LHCN-M2 (cell line): ENCODE measurements around the gene MLLT6. TPM values are rescaled to one million over a fixed set of nuclear protein-coding genes. Genes with fewer than 3 reads are reported as not detected.

ENCODE experiments used
- DNase-seq: peaks from one replicate; pipeline ENCODE4 v3.0.0-alpha.2; 2012; ENCODE audit warnings: low read depth
- polyA plus RNA-seq: library from polyadenylated mRNA; unstranded; fragments of >200 nt; gene quantifications from one replicate; pipeline ENCODE4 v1.2.1, GENCODE V29; 2012; ENCODE audit warnings: missing spikeins
- total RNA-seq: library from RNA; depleted of rRNA; stranded (reverse); fragments of >200 nt; gene quantifications from 2 replicates; pipeline ENCODE4 v1.2.3, GENCODE V29; 2014; rRNA removed

Gene MLLT6
- 21.4 and 26.8 TPM in 2 replicates for total RNA-seq
- polyA plus RNA-seq = 19.6 TPM

GRCh38 chr17:38704606-38705522, at the start of gene MLLT6:
MLLT6 (plus strand) TSS chr17:38705273; CDS start chr17:38705633, 360 bp downstream.
- peak; percentile 68 for DNase-seq

- DNase-seq = no peak
Measured at GRCh38 chr17:38656959-38657823, 47.9 kb upstream of the MLLT6 start.

GRCh38 chr17:38657824-38658740, 47.0 kb upstream of the MLLT6 start:
- DNase-seq = no peak

DNA sequence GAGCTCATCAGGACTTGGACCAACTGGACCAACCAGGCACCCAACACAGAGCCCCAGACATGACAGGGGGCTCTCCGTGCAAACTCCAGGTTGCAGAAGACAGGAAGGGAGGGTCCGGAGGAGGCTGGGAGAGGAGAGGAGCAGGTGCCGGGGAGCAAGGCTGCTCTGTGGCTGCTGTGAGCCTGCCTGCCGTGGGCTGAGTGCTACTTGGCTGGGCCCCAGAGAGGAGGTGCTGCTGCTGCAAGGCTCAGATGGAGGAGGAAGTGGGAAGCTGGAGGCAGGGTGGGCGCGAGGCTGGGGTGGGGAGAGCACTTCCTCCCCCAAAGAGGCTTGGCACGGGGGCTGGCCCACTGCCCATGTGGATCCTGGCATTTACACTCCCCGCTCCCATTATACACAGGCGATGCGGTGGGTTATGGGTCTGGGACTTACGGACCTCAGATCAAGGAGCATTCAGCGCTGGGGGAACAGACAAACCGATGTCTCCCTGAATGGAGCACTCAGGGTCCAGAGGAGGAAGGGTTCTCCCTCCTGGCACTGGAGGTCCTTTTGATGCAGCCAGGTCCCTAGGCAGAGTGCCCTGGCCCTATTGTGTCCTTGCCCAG, 46.2 kb upstream of the MLLT6 start:
- no peak for DNase-seq

DNA sequence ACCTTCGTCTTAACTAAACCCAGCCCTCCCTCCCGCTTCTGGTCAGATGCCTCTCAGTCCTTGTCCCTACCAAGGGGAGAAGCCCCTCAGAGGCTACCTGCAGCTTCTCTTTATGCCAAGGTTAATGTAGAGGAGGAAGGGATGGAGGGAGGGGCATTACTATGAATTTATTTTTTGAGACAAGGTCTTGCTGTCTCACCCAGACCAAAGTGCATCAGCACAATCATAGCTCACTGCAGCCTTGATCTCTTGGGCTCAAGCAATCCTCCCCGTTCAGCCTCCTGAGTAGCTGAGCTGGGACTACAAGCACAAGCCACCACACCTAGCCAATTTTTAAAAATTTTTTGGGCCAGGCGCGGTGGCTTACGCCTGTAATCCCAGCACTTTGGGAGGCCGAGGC, 45.7 kb upstream of the MLLT6 start:
- DNase-seq = no peak

GRCh38 chr17:38660097-38661025, 44.7 kb upstream of the MLLT6 start:
- no peak for DNase-seq

- peak; percentile 40 for DNase-seq
Measured at GRCh38 chr17:38663125-38663751, 41.8 kb upstream of the MLLT6 start.

DNA sequence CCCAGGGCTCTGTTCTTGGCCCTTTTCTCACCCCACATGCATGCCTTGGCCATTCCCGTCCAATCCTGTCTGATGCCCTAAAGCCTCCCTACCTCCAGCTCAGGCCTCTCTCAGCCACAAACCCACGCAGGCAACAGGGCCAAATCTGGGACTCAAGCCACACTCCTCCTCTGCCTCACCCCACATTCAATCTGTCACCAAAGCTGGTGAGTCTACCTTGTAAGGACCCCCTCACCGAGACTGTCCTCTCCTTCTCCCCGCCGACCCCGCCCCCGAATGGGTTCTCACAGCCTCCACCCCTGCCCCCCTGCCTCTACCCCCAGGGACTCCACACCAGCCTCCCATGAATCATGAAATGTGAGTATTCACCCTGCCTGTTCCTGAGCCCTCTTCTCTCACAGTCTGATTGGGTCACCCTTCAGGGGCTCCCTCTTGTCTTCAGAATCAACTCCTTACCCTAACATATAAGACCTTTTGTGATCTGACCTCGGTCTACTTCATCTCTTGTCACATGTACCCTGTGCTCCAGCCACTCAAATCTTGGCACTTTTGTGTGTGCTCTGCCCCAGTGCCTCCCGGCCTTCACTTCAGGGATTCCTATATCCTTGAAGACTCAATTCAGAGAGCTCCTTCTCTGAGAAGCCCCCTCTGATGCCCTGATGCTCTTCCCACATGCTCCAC, 41.0 kb upstream of the MLLT6 start:
- no peak for DNase-seq

DNA sequence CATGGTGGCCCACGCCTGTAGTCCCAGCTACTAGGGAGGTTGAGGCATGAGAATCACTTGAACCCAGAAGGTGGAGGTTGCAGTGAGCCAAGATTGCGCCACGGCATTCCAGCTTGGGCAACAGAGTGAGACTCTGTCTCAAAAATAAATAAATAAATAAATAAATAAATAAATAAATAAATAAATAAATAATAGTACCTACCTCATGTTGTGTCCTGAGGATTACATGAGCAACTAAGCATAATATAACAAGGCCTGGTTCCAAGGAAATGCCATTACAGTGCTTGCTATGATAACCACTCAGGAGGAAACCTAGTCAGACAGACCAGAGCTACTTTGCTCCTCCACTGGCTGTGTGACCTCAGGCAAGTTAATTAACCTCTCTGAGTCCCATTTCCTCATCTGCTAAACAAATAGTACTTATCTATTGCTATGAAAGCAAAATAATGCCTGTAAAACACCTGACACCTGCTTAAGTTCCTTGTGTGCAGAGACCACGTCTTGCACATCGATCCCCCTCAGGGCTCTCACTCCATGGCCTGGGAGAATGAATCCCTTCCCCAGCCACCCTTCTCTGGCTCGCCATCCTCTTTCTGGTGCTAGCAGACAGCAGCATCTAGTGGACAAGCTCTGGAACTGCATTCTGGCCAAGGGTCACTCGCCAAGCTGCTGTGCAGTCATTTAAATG, 37.8 kb upstream of the MLLT6 start:
- peak; percentile 57 for DNase-seq

DNA sequence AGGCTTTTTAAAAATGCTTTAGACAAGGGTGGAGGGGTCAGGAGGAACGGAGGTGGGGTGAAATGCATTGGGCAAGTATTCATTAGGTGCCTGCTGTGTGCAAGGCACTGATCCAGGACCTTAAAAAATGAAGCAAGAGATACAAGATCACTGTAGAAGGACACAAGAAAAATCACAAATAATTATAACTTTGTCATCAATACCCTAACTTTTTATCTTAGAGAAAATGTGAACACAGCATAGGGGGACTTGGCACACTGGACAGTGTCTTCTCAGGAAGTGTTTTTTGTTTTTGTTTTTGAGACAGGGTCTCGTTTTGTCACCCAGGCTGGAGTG, 37.3 kb upstream of the MLLT6 start:
- no peak for DNase-seq

- DNase-seq = no peak
Measured at GRCh38 chr17:38669520-38669919, 35.6 kb upstream of the MLLT6 start.

- no peak for DNase-seq
Measured at GRCh38 chr17:38671939-38672720, 32.9 kb upstream of the MLLT6 start.

DNA sequence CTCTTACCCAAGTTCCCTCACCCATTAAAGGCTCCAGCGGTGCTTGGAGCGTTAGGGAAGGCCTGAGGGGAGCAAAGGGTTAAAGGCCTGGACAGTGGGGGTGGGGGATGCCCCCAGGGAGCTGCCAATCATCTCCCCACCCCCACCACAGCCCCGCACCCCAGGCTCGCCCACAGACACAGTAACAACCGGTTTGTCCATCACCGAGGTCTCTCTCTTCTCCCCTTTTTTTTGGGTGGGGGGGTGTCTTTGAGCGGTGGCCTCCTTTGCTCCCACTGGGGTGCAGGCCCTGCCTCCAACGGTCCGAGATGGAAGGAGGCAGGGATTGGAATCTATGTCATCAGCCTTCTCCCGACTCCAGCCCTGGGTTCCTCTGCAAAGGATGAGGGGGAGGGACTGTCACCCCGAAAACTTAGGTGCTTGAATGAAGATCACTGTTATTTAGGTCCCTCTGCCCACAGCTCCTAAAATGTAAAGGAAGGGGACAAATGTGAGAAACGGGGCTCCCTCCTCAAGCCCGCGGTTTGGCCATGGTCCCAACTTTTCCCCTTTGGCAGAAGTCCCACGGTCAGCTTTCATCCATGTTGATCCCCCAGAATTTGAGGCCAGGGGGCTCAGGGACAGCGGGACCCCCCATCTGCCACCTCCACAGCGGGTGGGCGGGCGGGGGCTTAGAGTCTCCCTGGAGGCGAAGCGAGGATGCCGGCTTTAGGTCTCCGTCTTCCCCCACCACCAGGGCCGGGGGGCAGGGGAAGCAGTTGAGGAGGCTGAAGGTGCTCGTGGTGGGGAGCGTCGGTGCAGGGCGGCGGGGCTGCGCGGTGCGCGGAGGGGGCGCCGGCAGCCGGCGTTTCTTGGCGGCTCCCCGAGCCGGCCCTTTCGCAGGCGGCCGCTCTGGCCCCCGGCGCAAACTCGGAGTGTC, 32.0 kb upstream of the MLLT6 start:
- no peak for DNase-seq

DNA sequence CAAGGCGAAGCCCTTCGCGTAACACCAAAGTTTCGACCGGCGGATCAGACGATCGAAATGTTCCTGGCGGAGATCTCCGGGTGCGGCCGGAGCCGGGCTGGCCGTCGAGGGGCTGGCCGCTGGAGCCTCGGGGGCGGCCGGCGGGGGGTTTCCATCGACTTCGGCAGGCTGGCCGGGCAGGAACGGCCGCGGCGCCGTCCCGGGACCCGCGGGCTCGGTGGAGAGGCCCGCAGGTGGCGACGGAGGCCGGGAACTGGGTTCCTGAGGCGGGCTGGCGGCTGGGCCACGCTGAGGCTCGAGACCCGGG, 31.4 kb upstream of the MLLT6 start:
- DNase-seq = no peak

- DNase-seq = no peak
Measured at GRCh38 chr17:38674014-38674748, 30.9 kb upstream of the MLLT6 start.
